Measurements from ENCODE around the gene RAB3GAP2.

DNA sequence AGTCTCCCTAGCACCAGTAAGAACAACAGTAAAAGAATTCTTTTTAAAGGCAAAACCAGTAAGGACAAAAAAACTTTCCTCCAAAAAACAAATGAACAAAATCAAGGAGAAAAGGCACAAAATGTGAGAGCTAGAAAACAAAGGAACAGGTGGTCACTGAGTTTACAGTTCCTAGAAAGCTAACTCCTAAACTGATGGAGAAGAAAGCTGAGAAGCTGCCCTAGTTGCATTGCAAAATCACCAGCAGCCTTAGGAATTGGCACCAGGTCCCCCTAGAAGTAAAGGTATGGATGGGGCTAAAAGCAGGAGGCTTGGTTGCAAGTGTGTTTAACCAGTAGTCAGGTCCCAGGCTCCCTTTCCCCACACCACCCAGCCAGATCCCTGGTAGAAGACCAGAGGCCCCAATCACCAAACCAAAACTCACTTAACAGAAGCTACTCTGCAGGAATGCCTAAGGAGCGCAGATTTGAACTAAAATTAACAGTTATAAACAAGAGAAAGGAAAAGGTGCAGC is 47.6 kb downstream of the RAB3GAP2 start:
- TF ChIP-seq, protein P1, sequence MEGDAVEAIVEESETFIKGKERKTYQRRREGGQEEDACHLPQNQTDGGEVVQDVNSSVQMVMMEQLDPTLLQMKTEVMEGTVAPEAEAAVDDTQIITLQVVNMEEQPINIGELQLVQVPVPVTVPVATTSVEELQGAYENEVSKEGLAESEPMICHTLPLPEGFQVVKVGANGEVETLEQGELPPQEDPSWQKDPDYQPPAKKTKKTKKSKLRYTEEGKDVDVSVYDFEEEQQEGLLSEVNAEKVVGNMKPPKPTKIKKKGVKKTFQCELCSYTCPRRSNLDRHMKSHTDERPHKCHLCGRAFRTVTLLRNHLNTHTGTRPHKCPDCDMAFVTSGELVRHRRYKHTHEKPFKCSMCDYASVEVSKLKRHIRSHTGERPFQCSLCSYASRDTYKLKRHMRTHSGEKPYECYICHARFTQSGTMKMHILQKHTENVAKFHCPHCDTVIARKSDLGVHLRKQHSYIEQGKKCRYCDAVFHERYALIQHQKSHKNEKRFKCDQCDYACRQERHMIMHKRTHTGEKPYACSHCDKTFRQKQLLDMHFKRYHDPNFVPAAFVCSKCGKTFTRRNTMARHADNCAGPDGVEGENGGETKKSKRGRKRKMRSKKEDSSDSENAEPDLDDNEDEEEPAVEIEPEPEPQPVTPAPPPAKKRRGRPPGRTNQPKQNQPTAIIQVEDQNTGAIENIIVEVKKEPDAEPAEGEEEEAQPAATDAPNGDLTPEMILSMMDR (IDR thresholded peaks at IDR 0.05; ENCODE audit: insufficient read depth, low read length), result no peak
- TF ChIP-seq GABPA (IDR thresholded peaks at IDR 0.05; ENCODE audit: low read depth), result no peak
